HG03442 (cell line): ENCODE results near the gene MRPL49.
A peak's percentile ranks its signal among the peaks of the same experiment; 100 is the strongest.
"Not testable (repeated sequence)": the region's sequence is repeated elsewhere in the genome, so short reads cannot be mapped to it uniquely, and the experiment has no call there.

Experiments used
- ATAC-seq: cut with Tn5 transposase; IDR thresholded peaks from one replicate; pipeline ENCODE4 v1.9.1; 2021; ENCODE audit warnings: mild to moderate bottlenecking, moderate library complexity; ENCODE audit not compliant: unreplicated experiment

MRPL49 gene

GRCh38 chr11:65117206-65118096 is 4.7 kb upstream of the MRPL49 start, which contains the start of gene ZNHIT2:
Gene ZNHIT2, minus strand, starts transcription at chr11:65117701. Its CDS starts 48 bp downstream, at chr11:65117653.
- peak; percentile 53 for ATAC-seq

GRCh38 chr11:65118097-65118837 is 3.9 kb upstream of the MRPL49 start:
- no peak for ATAC-seq

GRCh38 chr11:65118891-65119669 is 3.0 kb upstream of the MRPL49 start:
- not testable (repeated sequence) for ATAC-seq

GRCh38 chr11:65119670-65119995 is 2.5 kb upstream of the MRPL49 start:
- ATAC-seq, result no peak

- ATAC-seq, result no peak
These were observed 1.3 kb upstream of the MRPL49 start for GRCh38 chr11:65120831-65121230.

GRCh38 chr11:65121447-65121864 is 665 bp upstream of the MRPL49 start:
- ATAC-seq, result no peak

GRCh38 chr11:65124480-65125196 is 2.5 kb downstream of the MRPL49 start:
- ATAC-seq, result no peak

GRCh38 chr11:65125197-65126056 is 3.3 kb downstream of the MRPL49 start:
- no peak for ATAC-seq

GRCh38 chr11:65126624-65127274 is 4.6 kb downstream of the MRPL49 start:
- no peak for ATAC-seq

- ATAC-seq, result no peak
These were observed 5.5 kb downstream of the MRPL49 start for GRCh38 chr11:65127473-65128181.

- ATAC-seq, result no peak
These were observed 6.3 kb downstream of the MRPL49 start for GRCh38 chr11:65128182-65129145.

- ATAC-seq, result no peak
These were observed 7.7 kb downstream of the MRPL49 start for GRCh38 chr11:65129649-65130441.

GRCh38 chr11:65130631-65131416 is 8.7 kb downstream of the MRPL49 start:
- ATAC-seq, result no peak

- ATAC-seq, result no peak
These were observed 9.3 kb downstream of the MRPL49 start for GRCh38 chr11:65131417-65131776.

GRCh38 chr11:65131895-65132237 is 9.7 kb downstream of the MRPL49 start:
- no peak for ATAC-seq
